Hepatocyte (in vitro differentiated cells): ENCODE results near the gene PRSS36.

Source experiments
- CTCF ChIP-seq: fragments of 200-600 bp; sonication (generic); IDR thresholded peaks from 2 replicates; pipeline ENCODE4 v1.5.1; 2016; ENCODE audit warnings: antibody characterized with exemption, mild to moderate bottlenecking; ENCODE audit not compliant: poor library complexity
- EZH2 ChIP-seq: fragments of 200-600 bp; sonication (generic); IDR thresholded peaks from 2 replicates; pipeline ENCODE4 v1.6.1; 2016; ENCODE audit warnings: antibody characterized with exemption, mild to moderate bottlenecking, borderline replicate concordance
- EZH2phosphoT487 ChIP-seq: fragments of 200-600 bp; sonication (generic); IDR thresholded peaks from one replicate; pipeline ENCODE4 v1.6.1; 2018; ENCODE audit warnings: antibody characterized with exemption, mild to moderate bottlenecking, low read depth, moderate library complexity; ENCODE audit not compliant: unreplicated experiment, severe bottlenecking

GRCh38 chr16:31133046-31133501 lies 16.8 kb downstream of the PRSS36 start:
- TF ChIP-seq CTCF (no peak), EZH2 (no peak), EZH2phosphoT487 (no peak)
